Amygdala (tissue), 56 donors: ENCODE results near the gene RRAS.

ENCODE experiments used
- DNase-seq, 56 donors: peaks; one replicate each; lab custom pipeline; 2025; lab: John Stamatoyannopoulos, UW

Gene RRAS

DNA sequence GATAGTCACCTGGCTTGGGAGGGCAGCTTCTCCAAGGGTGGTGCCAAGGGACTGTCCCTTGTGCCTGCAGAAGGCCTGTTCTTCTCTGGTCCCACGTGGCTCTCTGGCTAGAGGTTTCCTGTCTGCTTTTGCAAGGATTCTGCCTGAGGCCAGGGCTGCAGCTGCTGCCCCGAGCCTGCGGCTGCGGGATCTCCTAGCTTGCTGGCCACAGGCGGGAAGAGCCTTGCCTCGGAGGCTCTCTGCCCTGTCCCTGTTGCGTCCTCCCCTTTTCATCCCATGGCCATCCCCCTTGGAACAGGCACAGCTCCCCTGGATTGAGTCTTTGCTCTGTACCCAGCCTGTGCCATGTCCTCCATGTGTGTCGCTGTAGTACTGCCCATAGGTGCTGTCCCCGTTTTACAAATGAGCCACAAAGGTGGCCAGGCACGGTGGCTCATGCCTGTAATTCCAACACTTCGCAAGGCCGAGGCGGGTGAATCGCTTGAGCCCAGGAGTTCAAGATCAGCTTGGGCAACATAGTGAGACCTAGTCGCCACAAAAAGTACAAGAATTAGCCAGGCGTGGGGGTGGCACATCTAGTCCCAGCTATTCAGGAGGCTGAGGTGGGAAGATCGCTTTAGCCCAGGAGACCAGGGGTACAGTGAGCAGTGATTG is 16.6 kb upstream of the RRAS start:
- no peak for DNase-seq

DNA sequence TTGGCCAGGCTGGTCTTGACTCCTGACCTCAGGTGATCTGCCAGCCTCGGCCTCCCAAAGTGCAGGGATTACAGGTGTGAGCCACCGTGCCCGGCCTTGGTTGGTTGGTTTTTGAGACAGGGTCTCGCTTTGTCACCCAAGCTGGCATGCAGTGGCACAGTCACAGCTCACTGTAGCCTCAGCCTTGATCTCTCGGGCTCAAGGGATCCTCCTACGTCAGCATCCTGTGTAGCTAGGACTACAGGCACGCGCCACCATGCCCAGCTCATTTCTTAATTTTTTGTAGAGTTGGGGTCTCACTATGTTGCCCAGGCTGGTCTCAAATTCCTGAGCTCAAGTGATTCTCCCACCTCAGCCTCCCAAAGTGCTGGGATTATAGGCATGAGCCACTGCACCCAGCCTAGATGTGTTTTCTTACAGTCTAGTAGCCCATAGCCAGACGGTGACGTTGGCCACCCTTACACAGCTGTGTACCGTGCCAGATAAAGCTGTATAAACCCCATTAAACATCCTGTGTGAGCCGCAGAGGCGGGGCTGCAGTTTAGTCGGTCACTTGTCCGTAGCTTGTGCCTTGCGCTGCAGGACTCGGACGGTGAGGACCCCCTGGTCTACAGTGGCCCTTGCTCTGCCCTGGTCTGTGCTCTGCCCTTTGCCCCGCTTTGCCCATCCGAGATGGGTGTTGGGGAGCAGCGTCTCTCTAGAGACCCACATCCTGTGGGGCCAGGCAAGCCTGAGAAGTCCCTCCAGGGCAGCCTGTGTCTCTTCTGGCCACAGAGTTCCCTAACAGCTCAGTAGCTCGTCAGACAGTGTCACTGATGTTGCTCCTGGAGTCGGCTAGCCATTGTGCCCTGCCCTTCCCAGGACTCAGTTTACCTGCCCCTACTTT is 15.9 kb upstream of the RRAS start:
- no peak for DNase-seq

GRCh38 chr19:49654581-49654980 is 14.6 kb upstream of the RRAS start:
- no peak for DNase-seq

DNA sequence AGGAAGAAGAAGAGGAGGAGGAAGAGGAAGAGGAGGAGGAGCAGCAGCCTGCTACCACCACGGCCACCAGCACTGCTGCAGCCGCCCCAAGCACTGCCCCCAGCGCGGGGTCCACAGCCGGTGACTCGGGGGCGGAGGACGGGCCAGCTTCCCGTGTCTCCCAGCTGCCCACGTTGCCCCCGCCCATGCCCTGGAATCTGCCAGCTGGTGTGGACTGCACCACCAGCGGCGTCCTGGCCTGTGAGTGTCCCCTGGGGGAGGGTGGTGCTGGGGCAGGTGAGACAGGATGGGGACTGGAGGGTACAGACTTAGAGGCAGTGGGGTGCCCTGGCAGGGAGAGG is 13.5 kb upstream of the RRAS start:
- DNase-seq: no peak

DNA sequence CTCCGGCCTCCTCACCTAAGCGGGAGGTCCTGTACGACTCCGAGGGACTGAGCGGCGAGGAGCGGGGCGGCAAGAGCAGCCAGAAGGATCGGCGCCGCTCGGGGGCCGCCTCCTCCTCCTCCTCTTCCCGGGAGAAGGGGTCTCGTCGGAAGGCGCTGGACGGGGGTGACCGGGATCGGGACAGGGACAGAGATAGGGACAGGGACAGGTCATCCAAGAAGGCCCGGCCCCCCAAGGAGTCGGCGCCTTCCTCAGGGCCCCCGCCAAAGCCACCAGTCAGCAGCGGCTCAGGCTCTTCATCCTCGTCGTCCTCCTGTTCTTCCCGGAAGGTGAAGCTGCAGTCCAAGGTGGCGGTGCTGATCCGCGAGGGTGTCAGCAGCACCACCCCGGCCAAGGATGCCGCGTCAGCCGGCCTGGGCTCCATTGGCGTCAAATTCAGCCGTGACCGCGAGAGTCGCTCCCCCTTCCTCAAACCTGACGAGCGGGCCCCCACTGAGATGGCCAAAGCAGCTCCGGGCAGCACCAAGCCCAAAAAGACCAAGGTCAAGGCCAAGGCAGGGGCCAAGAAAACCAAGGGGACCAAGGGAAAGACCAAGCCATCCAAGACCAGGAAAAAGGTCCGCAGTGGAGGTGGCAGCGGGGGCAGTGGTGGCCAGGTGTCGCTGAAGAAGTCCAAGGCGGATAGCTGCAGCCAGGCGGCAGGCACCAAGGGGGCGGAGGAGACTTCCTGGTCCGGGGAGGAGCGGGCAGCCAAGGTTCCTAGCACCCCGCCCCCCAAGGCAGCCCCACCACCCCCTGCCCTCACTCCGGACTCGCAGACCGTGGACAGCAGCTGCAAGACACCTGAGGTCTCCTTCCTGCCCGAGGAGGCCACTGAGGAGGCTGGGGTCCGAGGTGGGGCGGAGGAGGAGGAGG is 12.9 kb upstream of the RRAS start:
- no peak for DNase-seq

GRCh38 chr19:49651820-49652550 is 12.0 kb upstream of the RRAS start:
- no peak for DNase-seq

DNA sequence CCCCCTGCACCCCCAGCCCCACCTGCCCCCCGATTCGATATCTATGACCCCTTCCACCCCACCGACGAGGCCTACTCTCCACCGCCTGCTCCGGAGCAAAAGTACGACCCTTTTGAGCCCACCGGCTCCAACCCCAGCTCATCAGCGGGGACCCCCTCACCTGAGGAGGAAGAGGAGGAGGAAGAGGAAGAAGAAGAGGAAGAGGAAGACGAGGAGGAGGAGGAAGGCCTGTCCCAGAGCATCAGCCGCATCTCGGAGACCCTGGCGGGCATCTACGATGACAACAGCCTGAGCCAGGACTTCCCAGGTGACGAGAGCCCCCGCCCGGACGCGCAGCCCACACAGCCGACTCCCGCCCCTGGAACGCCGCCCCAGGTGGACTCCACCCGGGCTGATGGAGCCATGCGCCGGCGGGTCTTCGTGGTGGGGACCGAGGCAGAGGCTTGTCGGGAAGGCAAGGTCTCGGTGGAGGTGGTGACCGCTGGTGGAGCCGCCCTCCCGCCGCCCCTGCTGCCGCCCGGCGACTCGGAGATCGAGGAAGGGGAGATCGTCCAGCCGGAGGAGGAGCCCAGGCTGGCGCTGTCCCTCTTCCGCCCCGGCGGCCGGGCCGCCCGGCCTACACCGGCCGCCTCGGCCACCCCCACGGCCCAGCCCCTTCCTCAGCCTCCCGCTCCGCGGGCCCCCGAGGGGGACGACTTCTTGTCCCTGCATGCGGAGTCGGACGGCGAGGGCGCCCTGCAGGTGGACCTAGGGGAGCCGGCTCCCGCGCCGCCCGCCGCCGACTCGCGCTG is 11.3 kb upstream of the RRAS start:
- DNase-seq: no peak

- DNase-seq: no peak
These were observed 6.6 kb upstream of the RRAS start for GRCh38 chr19:49646586-49646985.

- DNase-seq: no peak
These were observed 6.1 kb upstream of the RRAS start for GRCh38 chr19:49645995-49646394.

GRCh38 chr19:49645592-49645991 is 5.6 kb upstream of the RRAS start:
- DNase-seq: no peak

- DNase-seq: no peak
These were observed 3.5 kb upstream of the RRAS start for GRCh38 chr19:49643466-49643865.

GRCh38 chr19:49642492-49643035 is 2.6 kb upstream of the RRAS start:
- no peak for DNase-seq

DNA sequence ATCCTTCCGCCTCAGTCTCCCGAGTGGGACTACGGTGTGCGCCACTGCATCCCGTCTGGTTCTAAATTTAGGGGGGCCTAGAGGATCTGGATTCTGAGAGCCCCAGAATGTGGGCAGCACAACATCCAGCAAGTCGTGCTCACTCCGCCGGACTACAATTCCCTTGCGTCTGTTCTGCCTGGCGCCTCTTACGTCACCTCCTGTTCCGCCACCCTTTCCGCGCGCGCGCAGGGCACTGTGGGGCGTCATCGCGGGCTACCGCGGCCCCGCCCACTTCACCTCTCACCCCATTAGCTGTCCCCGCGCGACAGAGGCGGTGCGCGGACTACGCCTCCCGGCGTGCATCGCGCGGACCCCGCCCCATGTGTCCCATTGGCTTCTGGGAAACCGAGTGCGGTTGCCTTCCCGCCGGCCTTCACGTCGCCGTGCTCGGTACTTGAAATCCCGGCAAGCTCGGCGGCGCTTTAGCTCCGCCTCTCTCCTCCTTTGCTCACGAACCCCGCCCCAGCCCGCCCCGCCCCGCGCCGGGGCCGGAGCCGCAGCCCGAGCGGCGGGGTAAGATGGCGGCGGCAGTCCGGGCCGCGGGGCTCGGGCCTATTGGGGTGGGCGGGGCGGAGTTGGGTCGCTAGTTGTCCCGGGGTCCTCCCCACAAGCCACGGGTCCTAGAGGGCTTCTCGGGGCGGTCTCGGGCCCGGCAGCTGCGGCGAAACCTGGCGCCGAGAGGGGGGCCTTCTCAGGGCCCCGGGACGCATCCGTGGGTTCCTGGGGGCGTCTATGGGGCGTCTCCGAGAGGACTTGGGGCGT is 1.9 kb upstream of the RRAS start, which contains the start of gene SCAF1:
TSS of gene SCAF1 (plus strand) at position 522 of the 804 bp plus-strand sequence. CDS start 2,818 bp downstream, outside the sequence.
- peak; percentile 90 to 100 (median 99) for DNase-seq

DNA sequence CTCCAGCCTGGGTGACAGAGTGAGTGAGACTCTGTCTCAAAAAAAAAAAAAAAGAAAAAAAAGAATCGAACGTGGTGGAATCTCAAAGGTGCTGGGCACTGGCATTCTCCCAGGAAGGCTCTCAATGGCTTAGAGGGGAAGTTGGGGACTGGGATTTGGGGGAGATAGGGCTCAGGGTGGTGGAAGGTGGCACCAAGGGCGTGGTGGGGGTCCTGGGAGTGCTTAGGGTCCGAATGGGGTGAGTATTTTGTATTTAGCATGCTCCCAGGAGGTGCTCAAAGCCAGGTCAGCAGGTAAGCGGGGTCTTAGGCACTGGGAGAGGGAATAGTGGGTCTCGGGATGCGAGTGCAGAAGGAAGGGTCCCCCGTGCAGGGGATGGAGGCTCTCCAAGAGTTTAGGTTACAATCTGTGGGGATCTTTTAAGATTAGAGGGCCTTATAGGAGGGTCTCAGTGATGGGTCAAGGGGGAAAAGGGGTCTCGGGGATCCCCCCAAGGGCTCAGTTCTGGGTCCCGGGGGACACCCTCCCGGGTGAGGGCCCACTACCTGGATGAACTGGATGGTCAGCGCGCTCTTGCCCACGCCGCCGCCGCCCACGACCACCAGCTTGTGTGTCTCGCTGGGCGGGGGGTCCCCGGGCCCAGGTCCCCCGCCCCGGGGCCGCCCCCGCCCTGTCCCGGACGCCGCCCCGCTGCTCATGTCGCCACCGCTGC is 386 bp downstream of the RRAS start:
- DNase-seq: no peak

DNA sequence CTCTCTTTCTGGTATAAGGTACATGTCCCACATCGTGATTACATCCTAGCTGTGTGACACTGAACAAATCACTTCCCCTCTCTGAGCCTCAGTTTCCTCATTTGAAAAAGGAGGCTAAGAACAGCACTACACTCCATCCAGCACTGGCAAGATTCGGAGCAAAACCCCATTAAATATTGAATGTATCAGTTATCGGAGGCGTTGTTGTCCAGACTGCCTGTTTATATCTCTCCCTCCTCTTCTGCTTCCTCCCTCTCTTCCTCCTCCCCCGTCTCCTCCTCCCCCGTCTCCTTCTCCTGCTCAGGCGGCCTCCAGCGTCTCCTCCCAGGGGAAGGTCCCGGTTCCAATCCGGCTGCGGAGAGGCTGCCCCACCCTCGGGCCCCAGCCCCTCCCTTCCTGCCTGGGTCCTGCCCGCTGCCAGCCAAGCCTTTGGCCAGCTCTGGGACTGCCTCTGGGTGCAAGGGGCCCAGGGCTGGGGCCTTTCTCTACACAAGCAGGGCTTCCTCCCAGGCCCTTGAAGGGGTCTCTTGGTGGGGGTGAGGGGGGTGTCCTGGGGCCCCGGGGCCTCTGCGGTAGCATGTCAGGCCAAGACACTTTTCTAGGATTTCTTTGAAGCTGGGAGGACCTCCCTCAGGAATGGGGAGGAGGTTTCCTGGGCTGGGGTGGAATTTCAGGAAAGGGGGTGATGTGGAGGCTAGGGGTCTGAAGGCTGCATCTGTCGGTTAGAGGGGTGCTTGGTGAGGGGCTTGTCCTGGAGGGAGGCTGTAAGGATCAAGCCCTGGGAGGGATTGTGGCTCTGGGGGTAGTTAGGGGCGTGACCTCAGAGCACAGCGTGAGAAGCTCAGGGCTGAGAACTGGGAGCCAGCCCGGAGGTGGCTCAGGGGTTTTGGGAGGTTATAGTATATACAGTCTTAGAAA is 1.9 kb downstream of the RRAS start:
- DNase-seq: peak in 12 of 56 donors; percentile 4 to 43 (median 17)

DNA sequence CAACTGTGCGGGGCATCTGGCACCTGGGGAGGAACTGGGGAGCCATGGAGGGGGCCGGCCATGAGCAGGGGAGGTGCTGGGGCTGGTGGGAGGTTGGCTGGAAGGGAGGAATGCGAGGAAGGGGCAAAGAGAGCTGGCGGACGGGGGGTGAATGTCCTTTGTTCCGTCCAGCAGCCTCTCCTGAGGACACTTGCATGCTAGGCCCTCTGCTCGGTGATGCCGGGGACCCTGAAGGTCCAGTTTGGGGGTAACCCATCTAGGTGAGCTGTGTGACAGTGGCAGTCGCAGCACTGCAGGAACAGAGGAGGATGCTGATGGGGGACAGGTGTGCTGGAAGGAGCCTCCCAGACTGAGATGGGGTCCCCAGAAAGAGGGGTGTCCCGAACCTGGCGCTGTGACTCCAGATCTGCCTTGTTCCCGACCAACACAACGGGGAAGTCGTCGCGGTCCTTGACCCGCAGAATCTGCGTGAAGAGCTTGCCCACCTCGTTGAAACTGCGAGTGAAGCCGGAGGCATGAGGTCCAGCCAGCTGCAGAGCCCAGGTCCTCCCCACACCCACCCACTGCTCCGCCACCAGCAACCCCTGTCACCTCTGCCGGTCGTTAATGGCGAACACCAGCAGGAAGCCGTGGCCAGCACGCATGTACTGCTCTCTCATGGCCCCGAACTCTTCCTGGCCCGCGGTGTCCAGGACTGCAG is 3.6 kb downstream of the RRAS start:
- peak in 1 of 56 donors; percentile 13 for DNase-seq
